Measurements from ENCODE around the gene TBC1D30.
A peak's percentile ranks its signal among the peaks of the same experiment; 100 is the strongest.

The TBC1D30 gene

GRCh38 chr12:64860446-64860998, 36.1 kb downstream of the TBC1D30 start:
- DNase-seq = no peak

GRCh38 chr12:64864319-64864718, 39.9 kb downstream of the TBC1D30 start:
- DNase-seq = no peak

- no peak for DNase-seq
These were observed 50.7 kb downstream of the TBC1D30 start for GRCh38 chr12:64875186-64875585.

DNA sequence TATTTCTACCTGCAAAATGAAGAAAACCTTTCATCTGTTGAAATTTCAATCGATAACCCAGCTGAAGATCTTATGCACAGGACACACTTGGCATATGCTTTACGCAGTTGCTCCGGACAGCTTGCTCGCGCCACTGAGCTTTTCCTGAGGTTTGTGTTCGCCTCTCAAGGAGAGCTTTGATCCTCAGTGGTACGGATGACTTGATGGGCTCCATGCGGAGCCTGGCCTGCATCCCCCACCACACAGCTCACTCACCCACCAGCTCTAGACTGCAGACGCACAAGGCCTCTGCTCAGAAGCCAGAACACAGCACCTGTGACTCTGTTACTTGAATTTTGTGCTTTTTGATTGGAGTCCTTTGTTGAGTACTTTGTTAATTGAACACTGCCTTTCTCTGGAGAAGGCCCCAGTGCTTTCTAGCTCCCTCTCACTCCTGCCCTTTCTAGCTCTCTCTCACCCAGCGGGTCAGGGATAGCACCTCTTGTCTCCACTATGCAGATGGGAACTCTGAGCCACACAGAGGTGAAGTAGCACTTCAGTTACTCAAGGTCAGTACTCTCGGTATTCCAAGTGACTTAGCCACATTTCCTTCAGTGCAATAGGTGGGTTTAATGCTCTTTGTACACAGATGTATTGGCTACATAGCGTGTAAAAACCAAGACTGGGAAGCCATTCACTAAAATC, 52.1 kb downstream of the TBC1D30 start:
- DNase-seq = no peak

- DNase-seq = no peak
These were observed 53.0 kb downstream of the TBC1D30 start for GRCh38 chr12:64877363-64878004.

DNA sequence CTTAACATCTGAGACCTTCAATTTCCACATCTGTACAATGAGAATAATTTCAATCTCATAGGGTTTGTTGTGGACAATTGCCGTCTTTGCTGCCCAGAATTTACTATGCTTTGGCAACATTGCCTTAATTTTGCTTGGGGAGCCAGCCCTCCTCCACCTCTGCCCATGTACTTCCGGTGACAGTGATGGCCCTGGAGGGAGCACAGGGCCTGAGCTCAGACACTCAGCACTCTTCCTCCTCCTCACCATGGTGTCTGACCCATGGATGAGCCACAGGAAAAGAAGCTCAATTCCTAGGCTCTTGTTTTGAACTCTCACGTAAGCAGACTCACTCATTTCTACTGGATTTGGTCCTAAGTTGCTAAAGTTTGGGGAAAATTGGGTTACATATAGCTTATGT, 58.2 kb downstream of the TBC1D30 start:
- DNase-seq = no peak

DNA sequence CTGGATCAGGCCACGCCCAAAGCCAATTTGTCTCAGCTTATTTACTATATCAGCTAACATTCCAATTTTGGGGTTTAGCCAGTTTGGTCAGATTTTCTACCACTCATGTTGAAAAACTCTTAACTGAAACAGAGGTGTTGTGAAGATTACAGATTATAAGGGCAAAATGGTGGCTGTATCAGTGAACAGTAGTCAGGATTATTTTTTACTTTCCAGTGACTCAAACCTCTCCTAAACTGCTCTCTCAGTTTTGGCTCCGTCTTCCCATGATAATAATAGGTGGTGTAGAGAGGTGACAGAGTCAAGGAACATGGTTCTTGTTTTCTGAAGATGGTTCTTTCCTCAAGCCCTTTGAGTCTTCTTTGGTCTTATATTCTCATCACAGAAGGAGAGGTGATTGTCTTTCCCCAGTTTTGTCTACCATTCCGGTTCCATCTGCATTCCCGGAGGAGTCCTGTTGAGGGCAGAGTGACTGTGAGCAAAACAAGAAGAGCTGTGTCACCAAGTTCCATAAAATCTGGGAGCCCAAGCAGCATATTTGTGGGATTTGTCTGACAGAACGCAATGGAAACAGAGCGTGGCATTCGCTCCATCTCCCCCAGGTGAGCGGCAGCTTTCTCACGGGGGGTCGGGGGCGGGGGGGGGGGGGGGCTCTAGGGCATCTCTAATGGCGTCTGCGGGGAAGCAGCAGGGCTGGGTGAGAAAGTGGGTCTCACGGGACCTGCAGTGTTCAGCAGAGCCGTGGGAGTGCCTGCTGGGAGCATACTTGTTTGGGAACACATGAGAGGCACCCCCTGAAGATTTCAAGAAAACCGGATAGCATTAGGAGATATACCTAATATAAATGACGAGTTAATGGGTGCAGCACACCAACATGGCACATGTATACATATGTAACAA, 59.1 kb downstream of the TBC1D30 start:
- no peak for DNase-seq

DNA sequence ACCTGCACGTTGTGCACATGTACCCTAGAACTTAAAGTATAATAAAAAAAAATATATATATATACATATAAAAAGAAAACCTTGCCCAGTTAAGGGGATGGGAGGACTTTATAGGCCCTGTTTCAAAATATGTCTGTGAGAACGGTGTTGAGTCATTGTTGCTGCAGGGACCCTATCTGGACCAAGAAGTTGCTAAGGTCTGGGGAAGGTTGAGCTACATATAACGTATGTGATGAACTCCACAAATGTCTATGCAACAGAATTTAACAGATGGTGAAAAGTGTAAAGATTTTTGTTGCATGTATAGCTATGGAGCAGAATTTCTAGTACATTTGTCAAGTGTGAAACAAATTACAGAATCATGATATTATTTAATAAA, 59.7 kb downstream of the TBC1D30 start:
- no peak for DNase-seq

- no peak for DNase-seq
These were observed 60.3 kb downstream of the TBC1D30 start for GRCh38 chr12:64884728-64885127.

GRCh38 chr12:64889434-64890216, 65.2 kb downstream of the TBC1D30 start:
- no peak for DNase-seq

- peak; percentile 9 for DNase-seq
These were observed 66.5 kb downstream of the TBC1D30 start for GRCh38 chr12:64890873-64891468.

DNA sequence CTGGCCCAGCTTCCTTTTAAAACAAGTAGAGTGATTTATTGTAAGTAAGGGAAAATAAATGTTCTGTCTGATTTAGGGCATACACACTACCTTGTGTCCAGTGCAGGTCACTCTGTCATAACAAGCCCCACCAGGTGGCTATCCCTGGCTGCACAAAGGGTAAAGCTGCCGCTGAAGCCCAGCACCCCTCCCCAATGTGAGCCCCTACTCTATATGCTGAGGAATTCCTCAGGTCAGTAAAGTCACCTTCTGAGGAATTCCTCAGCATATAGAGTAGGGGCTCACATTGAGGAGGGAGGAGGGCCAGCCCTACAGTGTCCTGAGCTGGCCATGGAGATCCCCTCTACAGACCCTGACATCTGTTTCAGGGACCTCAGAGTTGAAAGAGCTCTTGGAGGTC, 67.2 kb downstream of the TBC1D30 start:
- no peak for DNase-seq

GRCh38 chr12:64892561-64892960, 68.1 kb downstream of the TBC1D30 start:
- no peak for DNase-seq

DNA sequence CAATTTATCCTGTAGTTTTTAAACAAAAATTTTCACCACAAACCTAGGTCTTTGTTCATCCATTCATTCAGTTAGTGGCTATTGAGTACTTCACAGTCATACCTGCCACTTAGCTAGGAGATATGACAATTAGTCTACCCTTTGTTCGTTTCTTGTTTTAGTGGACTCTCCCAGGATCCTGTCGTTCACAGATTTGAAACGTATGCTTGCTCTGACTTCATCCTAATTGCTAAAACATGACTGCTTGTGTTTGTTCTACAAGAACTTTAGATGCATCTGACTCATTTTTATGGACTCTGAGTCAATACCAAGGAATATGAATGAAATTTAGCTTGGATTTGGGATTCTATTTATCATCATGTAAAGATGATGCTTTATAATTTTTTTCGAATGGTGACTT, 69.5 kb downstream of the TBC1D30 start:
- DNase-seq = no peak

DNA sequence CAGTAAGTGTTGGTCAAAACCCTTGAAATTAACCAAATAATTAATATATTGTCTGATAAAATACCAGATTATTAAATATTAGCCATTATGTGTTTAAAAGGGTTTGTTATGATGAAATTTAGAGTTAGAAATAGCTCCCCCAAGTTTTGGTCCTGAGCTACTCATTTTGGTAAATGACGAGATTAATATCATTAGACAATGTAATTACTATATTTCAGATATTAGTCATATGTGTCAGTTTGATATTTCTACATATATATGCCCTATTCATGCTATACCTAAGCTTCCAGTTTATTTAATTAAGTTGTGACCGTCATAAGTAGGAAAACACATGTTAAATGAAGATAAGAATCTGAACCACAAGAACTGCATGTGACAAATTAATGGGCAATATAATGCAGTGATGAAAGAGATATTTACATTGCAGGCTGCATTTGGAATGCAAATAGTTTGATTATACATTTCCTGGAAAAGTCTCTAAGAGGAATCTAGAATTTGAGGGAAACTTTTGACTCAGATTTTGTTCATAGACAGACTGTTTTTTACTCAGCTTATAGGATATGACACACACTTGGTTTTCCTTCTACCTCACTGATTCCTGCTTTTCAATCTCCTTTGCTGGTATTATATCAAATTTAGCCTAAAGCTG, 70.5 kb downstream of the TBC1D30 start:
- no peak for DNase-seq

- no peak for DNase-seq
These were observed 71.1 kb downstream of the TBC1D30 start for GRCh38 chr12:64895526-64895925.

- DNase-seq = no peak
These were observed 76.1 kb downstream of the TBC1D30 start for GRCh38 chr12:64900540-64900939.

DNA sequence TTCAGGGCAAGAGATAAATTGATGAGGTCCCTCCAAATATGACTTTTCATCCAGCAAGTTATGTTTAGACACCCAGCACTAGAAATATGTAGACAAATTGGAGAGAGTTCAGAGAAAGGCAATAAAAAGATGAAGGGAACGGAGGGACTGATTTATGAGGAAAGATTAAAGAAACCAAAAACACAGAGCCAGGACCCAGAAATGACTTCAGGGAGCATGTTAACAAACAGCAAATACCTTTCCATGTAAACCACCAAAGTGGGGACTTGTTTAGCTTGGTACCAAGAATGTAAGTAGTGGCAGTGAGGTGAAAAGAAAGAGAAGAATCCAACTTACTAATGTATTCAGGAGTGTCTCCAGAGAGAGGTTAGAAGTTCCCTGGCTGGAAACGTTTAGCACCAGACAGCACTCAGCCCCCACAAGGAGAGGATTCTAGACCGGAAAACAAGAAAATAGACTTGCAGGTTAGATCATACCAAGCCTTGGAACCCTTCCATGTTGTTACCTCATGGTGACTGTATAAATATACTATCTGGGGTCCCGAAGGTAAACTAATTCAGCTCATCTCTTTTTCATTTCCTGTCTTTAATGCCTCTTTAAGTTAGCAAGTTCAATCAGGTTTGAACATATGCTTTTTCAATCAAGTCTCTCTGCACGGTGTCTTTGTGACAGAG, 79.2 kb downstream of the TBC1D30 start:
- no peak for DNase-seq

- no peak for DNase-seq
These were observed 82.7 kb downstream of the TBC1D30 start for GRCh38 chr12:64907097-64907496.

GRCh38 chr12:64909124-64909523, 84.7 kb downstream of the TBC1D30 start:
- no peak for DNase-seq

- DNase-seq = no peak
These were observed 86.6 kb downstream of the TBC1D30 start for GRCh38 chr12:64911081-64911480.

Data from NCI-H1048 (cell line).